ENCODE results near the gene NTSR2. TPM values are rescaled to one million over a fixed set of nuclear protein-coding genes. Genes with fewer than 3 reads are reported as not detected.

Gene NTSR2
- total and polyA plus RNA-seq, 10 of the 15 experiments (the other 5 are each of a cell fraction or from before 2014, with no cell fraction given): not detected

- H3K36me3 ChIP-seq (ENCODE audit: control insufficient read depth in 2 of 2, insufficient read depth in 2 of 2, low read length in 1 of 2): no peaks in the 10 kb centered on the region
- BruUV-seq (replicated peaks): no TSS peak
- no peaks in the 10 kb centered on the region for H4K20me1 ChIP-seq (ENCODE audit: control insufficient read depth, insufficient read depth)
- in situ Hi-C loops (cut with MboI): no loop called here
- no peaks in the 10 kb centered on the region for H3K79me2 ChIP-seq (ENCODE audit: control insufficient read depth, insufficient read depth, low read length)
- CTCF ChIA-PET: no interaction called here
- ATAC-seq (no peak), DNase-seq (ENCODE audit: low read depth, low spot score) (no peak), FAIRE-seq (no peak)
- no peaks in the 10 kb centered on the region for H3K4me1 ChIP-seq (ENCODE audit: control insufficient read depth, insufficient read depth, low read length)
- RAD21 ChIA-PET (ENCODE audit: unreplicated experiment): no interaction called here
- H3K9ac ChIP-seq (ENCODE audit: control insufficient read depth, insufficient read depth, low read length): no peak overlapping the region
- POLR2A ChIA-PET: no interaction called here
- SMC1A ChIA-PET (ENCODE audit: uncharacterized antibody, unreplicated experiment): no interaction called here
- H3K4me2 ChIP-seq (ENCODE audit: control insufficient read depth, insufficient read depth): no peak overlapping the region
- H3K27ac ChIP-seq (ENCODE audit: control insufficient read depth, insufficient read depth): no peak overlapping the region
- intact Hi-C loops (cut with micrococcal nuclease; ENCODE audit: unreplicated experiment): no loop called here
- no peaks in the 10 kb centered on the region; the same call in 2 of the 3 replicates for H3K9me3 ChIP-seq (replicated peaks; ENCODE audit: control insufficient read depth, insufficient read depth, low read length)
- H3K4me3 ChIP-seq: no peak overlapping the region
- 39% methylated on average over 15 of the region's 15 CpGs for WGBS (ENCODE audit: insufficient coverage, insufficient replicate concordance, low lambda C conversion rate, missing lambda C conversion rate)
- H2AFZ ChIP-seq (ENCODE audit: control insufficient read depth, low read depth, low read length): no peak overlapping the region
- no peaks in the 10 kb centered on the region; a peak in 1 of 4 replicates for H3K27me3 ChIP-seq (replicated peaks in 1 of 2; ENCODE audit: control insufficient read depth in 2 of 2, insufficient read depth in 2 of 2, low read length in 1 of 2)
- TF ChIP-seq BHLHE40 (IDR thresholded peaks at IDR 0.05; ENCODE audit: borderline replicate concordance in 1 of 2, low read depth in 2 of 2, low read length in 1 of 2) (no peak), MYC (IDR thresholded peaks at IDR 0.05; ENCODE audit: insufficient read depth, insufficient read length, insufficient replicate concordance, low read length, severe bottlenecking) (no peak), STAT3 (IDR thresholded peaks at IDR 0.05; ENCODE audit: low read depth, low read length) (no peak), SP1 (IDR thresholded peaks at IDR 0.05; ENCODE audit: low read depth, low read length) (no peak), ZNF274 (IDR thresholded peaks at IDR 0.05; ENCODE audit: insufficient read depth, insufficient read length) (no peak), TARDBP (IDR thresholded peaks at IDR 0.05; ENCODE audit: borderline replicate concordance) (no peak), RAD21 (IDR thresholded peaks at IDR 0.05; ENCODE audit: insufficient read depth, low read depth, low read length) (no peak), PKNOX1 (IDR thresholded peaks at IDR 0.05) (no peak), IRF5 (IDR thresholded peaks at IDR 0.05; ENCODE audit: borderline replicate concordance) (no peak), FOXM1 (IDR thresholded peaks at IDR 0.05; ENCODE audit: low read depth, low read length) (no peak), STAT1 (conservative IDR thresholded peaks at IDR 0.05) (no peak), ZNF207 (IDR thresholded peaks at IDR 0.05; ENCODE audit: borderline replicate concordance) (no peak), E2F4 (IDR thresholded peaks at IDR 0.05; ENCODE audit: low read depth, low read length) (no peak), HDAC2 (IDR thresholded peaks at IDR 0.05) (no peak)
- TF ChIP-seq, protein P1, sequence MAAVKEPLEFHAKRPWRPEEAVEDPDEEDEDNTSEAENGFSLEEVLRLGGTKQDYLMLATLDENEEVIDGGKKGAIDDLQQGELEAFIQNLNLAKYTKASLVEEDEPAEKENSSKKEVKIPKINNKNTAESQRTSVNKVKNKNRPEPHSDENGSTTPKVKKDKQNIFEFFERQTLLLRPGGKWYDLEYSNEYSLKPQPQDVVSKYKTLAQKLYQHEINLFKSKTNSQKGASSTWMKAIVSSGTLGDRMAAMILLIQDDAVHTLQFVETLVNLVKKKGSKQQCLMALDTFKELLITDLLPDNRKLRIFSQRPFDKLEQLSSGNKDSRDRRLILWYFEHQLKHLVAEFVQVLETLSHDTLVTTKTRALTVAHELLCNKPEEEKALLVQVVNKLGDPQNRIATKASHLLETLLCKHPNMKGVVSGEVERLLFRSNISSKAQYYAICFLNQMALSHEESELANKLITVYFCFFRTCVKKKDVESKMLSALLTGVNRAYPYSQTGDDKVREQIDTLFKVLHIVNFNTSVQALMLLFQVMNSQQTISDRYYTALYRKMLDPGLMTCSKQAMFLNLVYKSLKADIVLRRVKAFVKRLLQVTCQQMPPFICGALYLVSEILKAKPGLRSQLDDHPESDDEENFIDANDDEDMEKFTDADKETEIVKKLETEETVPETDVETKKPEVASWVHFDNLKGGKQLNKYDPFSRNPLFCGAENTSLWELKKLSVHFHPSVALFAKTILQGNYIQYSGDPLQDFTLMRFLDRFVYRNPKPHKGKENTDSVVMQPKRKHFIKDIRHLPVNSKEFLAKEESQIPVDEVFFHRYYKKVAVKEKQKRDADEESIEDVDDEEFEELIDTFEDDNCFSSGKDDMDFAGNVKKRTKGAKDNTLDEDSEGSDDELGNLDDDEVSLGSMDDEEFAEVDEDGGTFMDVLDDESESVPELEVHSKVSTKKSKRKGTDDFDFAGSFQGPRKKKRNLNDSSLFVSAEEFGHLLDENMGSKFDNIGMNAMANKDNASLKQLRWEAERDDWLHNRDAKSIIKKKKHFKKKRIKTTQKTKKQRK (IDR thresholded peaks at IDR 0.05; ENCODE audit: low read depth, low read length): no peak
- TF ChIP-seq, protein P2, sequence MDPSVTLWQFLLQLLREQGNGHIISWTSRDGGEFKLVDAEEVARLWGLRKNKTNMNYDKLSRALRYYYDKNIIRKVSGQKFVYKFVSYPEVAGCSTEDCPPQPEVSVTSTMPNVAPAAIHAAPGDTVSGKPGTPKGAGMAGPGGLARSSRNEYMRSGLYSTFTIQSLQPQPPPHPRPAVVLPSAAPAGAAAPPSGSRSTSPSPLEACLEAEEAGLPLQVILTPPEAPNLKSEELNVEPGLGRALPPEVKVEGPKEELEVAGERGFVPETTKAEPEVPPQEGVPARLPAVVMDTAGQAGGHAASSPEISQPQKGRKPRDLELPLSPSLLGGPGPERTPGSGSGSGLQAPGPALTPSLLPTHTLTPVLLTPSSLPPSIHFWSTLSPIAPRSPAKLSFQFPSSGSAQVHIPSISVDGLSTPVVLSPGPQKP (IDR thresholded peaks at IDR 0.05; ENCODE audit: low read depth, low read length): no peak
- TF ChIP-seq, protein P3, sequence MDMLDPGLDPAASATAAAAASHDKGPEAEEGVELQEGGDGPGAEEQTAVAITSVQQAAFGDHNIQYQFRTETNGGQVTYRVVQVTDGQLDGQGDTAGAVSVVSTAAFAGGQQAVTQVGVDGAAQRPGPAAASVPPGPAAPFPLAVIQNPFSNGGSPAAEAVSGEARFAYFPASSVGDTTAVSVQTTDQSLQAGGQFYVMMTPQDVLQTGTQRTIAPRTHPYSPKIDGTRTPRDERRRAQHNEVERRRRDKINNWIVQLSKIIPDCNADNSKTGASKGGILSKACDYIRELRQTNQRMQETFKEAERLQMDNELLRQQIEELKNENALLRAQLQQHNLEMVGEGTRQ (IDR thresholded peaks at IDR 0.05; ENCODE audit: borderline replicate concordance, low read depth, low read length): no peak
These were observed 35.4 kb downstream of the NTSR2 start for GRCh38 chr2:11634584-11634983.
